D341Med (cell line): Measurements from ENCODE around the gene ATXN7L1.
"Not testable (repeated sequence)": the region's sequence is repeated elsewhere in the genome, so short reads cannot be mapped to it uniquely, and the experiment has no call there.

Source experiments
- DNase-seq: peaks from one replicate; pipeline ENCODE4 v3.0.0; 2012; ENCODE audit warnings: low spot score

Gene ATXN7L1

DNA sequence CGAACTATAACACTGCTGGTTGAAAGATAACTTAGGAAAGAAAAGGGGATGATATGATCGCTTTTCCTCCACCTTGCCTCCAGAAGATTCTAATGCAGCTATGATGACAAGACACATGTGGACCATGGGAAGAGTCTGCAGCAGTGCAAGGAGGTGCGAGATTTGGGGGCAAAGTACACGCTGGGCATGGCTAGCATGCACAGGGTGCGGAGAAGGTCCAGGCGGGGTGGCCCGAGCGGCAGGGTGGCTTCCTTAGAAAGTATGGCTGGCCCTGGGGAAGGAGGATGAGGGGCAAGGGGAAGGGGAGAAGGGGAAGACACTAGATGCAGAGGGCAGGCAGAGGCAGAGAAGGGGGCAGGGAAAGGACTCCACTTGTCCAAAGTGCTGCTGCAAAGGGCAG, 15.6 kb downstream of the ATXN7L1 start:
- no peak for DNase-seq

- DNase-seq: no peak
Measured at GRCh38 chr7:105857009-105857952, 19.1 kb downstream of the ATXN7L1 start.

- peak; percentile 58 for DNase-seq
Measured at GRCh38 chr7:105854498-105854897, 21.9 kb downstream of the ATXN7L1 start.

DNA sequence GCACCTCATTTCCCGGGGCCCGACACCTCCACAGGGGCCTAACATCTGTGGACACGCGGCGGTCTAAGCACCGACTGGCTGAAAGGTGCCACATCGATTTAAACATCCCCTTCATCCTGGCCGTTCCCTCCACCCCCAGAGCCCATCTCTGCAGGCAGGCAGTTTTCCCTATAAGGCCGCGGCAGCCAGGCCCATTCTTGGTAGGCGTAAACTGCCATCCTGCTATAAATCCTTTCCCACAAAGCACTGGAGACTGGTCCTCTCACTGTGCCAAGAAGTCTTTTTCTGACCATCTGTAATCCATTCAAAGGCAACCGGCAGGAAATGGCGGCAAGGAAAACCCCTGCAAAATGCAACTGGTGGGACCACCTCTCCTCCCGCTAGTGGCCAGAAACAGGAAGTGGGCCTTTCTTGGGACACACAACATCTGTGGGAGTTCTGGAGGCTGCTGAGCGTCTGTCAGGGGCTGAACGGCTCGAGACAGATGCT, 22.4 kb downstream of the ATXN7L1 start:
- peak; percentile 68 for DNase-seq

- no peak for DNase-seq
Measured at GRCh38 chr7:105851064-105851463, 25.3 kb downstream of the ATXN7L1 start.

GRCh38 chr7:105849122-105849855, 27.1 kb downstream of the ATXN7L1 start:
- no peak for DNase-seq

GRCh38 chr7:105846404-105846803, 30.0 kb downstream of the ATXN7L1 start:
- no peak for DNase-seq

- not testable (repeated sequence) for DNase-seq
Measured at GRCh38 chr7:105844681-105845080, 31.7 kb downstream of the ATXN7L1 start.

DNA sequence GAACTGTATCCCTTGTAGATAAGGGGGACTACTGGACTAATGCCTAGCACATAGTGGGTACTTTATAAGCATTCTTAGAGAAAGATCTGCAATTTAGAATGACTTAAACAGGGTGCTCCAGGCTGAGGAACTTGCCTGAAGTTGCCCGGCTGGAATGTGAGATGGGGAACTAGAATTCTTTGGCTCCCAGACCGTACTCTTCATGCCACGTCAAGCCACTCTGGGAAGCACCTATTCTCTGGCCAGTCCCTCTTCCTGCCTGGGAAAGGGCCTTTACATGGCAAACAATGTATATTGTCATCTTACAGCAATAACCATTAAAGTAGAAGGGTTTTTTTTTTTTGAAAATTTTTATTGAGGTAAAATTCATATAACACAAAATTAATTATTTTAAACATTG, 34.5 kb downstream of the ATXN7L1 start:
- DNase-seq: no peak

DNA sequence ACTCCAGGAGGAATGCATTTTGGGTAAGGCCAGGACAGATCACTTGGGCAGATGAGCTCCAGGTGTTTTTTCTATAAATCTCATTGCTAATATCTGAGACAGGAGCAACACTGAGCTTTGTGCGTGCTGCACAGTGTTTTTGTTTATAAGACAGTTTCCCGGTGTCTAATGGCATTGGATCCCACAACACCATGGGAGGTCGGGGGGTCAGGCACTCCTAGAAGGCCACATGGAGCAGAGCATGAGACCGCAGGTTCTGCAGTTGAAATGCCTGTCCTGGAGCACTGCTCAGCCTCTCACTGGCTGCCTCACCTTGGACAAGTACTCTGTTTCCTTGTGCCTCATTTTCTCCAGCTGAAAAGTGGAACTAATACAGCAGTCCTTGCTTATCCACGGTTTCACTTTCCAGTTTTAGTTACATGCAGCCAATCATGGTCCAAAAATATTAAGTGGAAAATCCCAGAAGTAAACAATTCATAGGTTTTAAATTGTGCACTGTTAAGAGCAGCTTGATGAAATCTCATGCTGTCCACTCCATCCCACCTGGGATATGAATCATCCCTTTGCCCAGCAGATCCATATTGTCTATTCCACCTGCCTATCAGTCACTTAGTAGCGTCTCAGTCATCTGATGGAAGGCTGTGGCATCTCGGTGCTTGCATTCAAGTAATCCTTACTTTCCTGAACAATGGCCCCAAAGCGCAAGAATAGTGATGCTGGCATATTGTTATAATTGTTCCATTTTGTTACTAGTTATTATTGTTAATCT, 35.2 kb downstream of the ATXN7L1 start:
- no peak for DNase-seq

DNA sequence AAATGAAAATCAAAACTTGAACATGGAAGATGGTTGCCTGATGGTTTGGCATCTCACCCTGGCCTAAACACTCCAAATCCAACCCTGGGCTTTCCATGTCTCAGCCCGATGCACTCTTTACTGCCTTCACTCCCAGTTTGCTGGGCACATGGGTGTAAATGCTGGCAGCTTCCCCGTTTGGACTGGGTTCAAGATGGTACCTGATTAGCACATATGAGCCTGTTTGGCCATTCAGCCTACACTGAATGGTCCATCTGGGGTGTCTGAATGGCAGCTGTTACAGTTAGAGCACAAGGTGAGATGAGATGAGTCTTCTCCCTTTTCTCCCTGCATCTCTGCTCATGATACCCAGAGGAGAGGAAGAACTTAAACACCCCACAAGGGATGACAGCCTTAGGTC, 37.1 kb downstream of the ATXN7L1 start:
- no peak for DNase-seq

GRCh38 chr7:105838627-105839231, 37.7 kb downstream of the ATXN7L1 start:
- DNase-seq: no peak

GRCh38 chr7:105837765-105838626, 38.4 kb downstream of the ATXN7L1 start:
- DNase-seq: peak; percentile 42

DNA sequence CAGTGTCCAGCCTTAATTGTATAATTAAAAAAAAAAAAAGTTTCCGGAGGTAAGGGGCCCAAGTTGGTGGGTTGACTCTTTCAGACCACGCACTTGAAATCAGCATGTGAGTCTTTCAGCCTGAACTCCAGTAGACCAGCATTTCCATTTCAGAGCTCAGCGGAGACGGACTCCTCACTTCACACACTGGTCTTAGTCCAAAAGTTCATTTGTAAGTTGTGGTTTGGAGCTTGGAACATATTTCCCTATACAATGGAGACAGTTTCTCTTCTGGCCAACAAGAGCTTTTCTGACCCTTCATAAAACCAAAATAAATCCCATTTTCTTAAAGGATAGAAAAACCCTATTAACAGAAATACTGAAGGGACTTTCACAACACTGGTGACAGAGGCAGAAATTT, 41.0 kb downstream of the ATXN7L1 start:
- DNase-seq: no peak

- no peak for DNase-seq
Measured at GRCh38 chr7:105831824-105832535, 44.4 kb downstream of the ATXN7L1 start.

GRCh38 chr7:105831302-105831620, 45.1 kb downstream of the ATXN7L1 start:
- no peak for DNase-seq

GRCh38 chr7:105830405-105831301, 45.7 kb downstream of the ATXN7L1 start:
- DNase-seq: no peak

- DNase-seq: no peak
Measured at GRCh38 chr7:105829681-105830322, 46.6 kb downstream of the ATXN7L1 start.

DNA sequence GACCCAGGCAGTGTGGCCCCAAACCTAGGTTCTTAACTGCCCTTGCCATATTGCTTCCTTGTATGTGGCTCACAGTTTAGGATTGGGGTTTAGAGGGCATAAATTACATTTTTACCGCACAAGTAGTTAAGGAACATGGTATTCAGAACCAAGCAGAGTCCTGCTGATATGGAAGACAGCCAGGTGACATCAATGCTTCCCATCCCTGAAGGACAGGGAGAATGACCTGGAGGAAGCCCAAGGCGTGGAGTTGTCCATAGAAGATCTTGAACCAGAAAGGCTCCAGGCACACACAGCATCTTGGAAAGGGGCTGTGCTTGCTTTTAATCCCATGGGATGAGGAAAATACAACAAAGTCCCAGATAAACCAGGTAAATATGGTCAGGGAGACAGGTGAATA, 48.3 kb downstream of the ATXN7L1 start:
- DNase-seq: no peak
